HL-60 (cell line): ENCODE results near the gene ZP3.

ENCODE experiments used
- CTCF ChIP-seq: IDR thresholded peaks from one replicate; pipeline ENCODE4 v1.5.1; 2011; ENCODE audit warnings: low read length, control low read depth, inconsistent platforms; ENCODE audit not compliant: insufficient read depth
- GABPA ChIP-seq: IDR thresholded peaks from 2 replicates; pipeline ENCODE4 v1.6.1; 2012; ENCODE audit warnings: low read depth

- TF ChIP-seq CTCF, result no peak
- TF ChIP-seq GABPA, result no peak
Measured at GRCh38 chr7:76412249-76412648, 12.5 kb upstream of the ZP3 start.
